HepG2 (cell line): ENCODE results near the gene MAN2A2. TPM values are rescaled to one million over a fixed set of nuclear protein-coding genes. Genes with fewer than 3 reads are reported as not detected.
A peak's percentile ranks its signal among the peaks of the same experiment; 100 is the strongest.

ENCODE experiments used
- FOXA3 ChIP-seq: IDR thresholded peaks from 2 replicates; pipeline ENCODE4 v1.6.1; 2016; ENCODE audit warnings: missing genetic modification reagents, missing compliant biosample characterization
- KMT2B ChIP-seq: IDR thresholded peaks from 2 replicates; pipeline ENCODE4 v1.6.1; 2016; ENCODE audit warnings: missing genetic modification reagents, missing compliant biosample characterization
- NPAS2 ChIP-seq: sonication (generic); formaldehyde crosslinking; IDR thresholded peaks from 2 replicates; pipeline ENCODE4 v1.8.0; 2022; ENCODE audit warnings: mild to moderate bottlenecking, missing genetic modification reagents, borderline replicate concordance
- RFX3 ChIP-seq: IDR thresholded peaks from 2 replicates; pipeline ENCODE4 v1.6.1; 2016; ENCODE audit warnings: missing biosample characterization, missing genetic modification reagents
- RXRA ChIP-seq: sonication (generic); formaldehyde crosslinking; IDR thresholded peaks from 2 replicates; pipeline ENCODE4 v1.5.1; 2020; ENCODE audit warnings: missing genetic modification reagents
- SIN3B ChIP-seq: fragments of 150-350 bp; IDR thresholded peaks from 2 replicates; pipeline ENCODE4 v1.6.1; 2014; ENCODE audit warnings: low read length
- STAT5B ChIP-seq: sonication (generic); formaldehyde crosslinking; IDR thresholded peaks from 2 replicates; pipeline ENCODE4 v1.4.0; 2020; ENCODE audit warnings: missing genetic modification reagents
- ZNF224 ChIP-seq: sonication (generic); formaldehyde crosslinking; IDR thresholded peaks from 2 replicates; pipeline ENCODE4 v1.5.0; 2020; ENCODE audit warnings: mild to moderate bottlenecking, missing genetic modification reagents
- ZNF33B ChIP-seq: sonication (generic); formaldehyde crosslinking; IDR thresholded peaks from 2 replicates; pipeline ENCODE4 v1.5.1; 2020; ENCODE audit warnings: mild to moderate bottlenecking, missing genetic modification reagents
- ZNF350 ChIP-seq: sonication (generic); formaldehyde crosslinking; IDR thresholded peaks from 2 replicates; pipeline ENCODE4 v1.4.0; 2020; ENCODE audit warnings: mild to moderate bottlenecking, low read depth, missing genetic modification reagents, borderline replicate concordance
- ZNF354B ChIP-seq: sonication (generic); formaldehyde crosslinking; IDR thresholded peaks from 2 replicates; pipeline ENCODE4 v1.8.0; 2022; ENCODE audit warnings: mild to moderate bottlenecking, missing genetic modification reagents
- ZNF547 ChIP-seq: sonication (generic); formaldehyde crosslinking; IDR thresholded peaks from 2 replicates; pipeline ENCODE4 v1.5.1; 2020; ENCODE audit warnings: mild to moderate bottlenecking, missing genetic modification reagents
- ZNF776 ChIP-seq: sonication (generic); formaldehyde crosslinking; IDR thresholded peaks from 2 replicates; pipeline ENCODE4 v1.4.0; 2020; ENCODE audit warnings: mild to moderate bottlenecking, missing genetic modification reagents
- ZNF891 ChIP-seq: sonication (generic); formaldehyde crosslinking; IDR thresholded peaks from 2 replicates; pipeline ENCODE4 v1.5.0; 2020; ENCODE audit warnings: mild to moderate bottlenecking, missing genetic modification reagents
- polyA plus RNA-seq, 8 experiments: library from polyadenylated mRNA; depleted of rRNA in 3 of 8; stranded (reverse) in 7 of 8; unstranded in 1 of 8; fragments of >200 nt; fragmentation: Illumina TruSeq in 4 of 8; extraction: Trizol in 4 of 8; gene quantifications; 2 replicates each; pipeline versions ENCODE4 v1.2.1 to v1.2.3, GENCODE V29; 2011 to 2016; ENCODE audit warnings: low read depth in 4 of 8, missing spikeins in 1 of 8, mixed read lengths in 1 of 8; ENCODE audit not compliant: insufficient read depth in 1 of 8
- total RNA-seq, 5 experiments: library from RNA; depleted of rRNA; stranded (reverse); fragments of >200 nt; fragmentation: Illumina TruSeq; extraction: Trizol; gene quantifications; 2 replicates each; pipeline ENCODE4 v1.2.3, GENCODE V29; 2016; ENCODE audit warnings: low read depth in 1 of 5
- TF ChIP-seq, protein P1 (sequence below): sonication (generic); formaldehyde crosslinking; IDR thresholded peaks from 2 replicates; pipeline ENCODE4 v1.4.0; 2020; ENCODE audit warnings: mild to moderate bottlenecking, missing genetic modification reagents
- TF ChIP-seq, protein P2 (sequence below): sonication (generic); formaldehyde crosslinking; IDR thresholded peaks from 2 replicates; pipeline ENCODE4; 2020; ENCODE audit warnings: missing genetic modification reagents, mild to moderate bottlenecking, borderline replicate concordance
- TF ChIP-seq, protein P3 (sequence below): sonication (generic); formaldehyde crosslinking; IDR thresholded peaks from 2 replicates; pipeline ENCODE4 v1.4.0; 2020; ENCODE audit warnings: mild to moderate bottlenecking, missing genetic modification reagents
- TF ChIP-seq, protein P4 (sequence below): sonication (generic); formaldehyde crosslinking; IDR thresholded peaks from 2 replicates; pipeline ENCODE4 v1.4.0; 2020; ENCODE audit warnings: missing genetic modification reagents, borderline replicate concordance

MAN2A2 gene
- total and polyA plus RNA-seq, 2 of the 13 experiments (the other 11 are each of a cell fraction or from before 2014, with no cell fraction given) = 17.5 to 51.5 TPM

DNA sequence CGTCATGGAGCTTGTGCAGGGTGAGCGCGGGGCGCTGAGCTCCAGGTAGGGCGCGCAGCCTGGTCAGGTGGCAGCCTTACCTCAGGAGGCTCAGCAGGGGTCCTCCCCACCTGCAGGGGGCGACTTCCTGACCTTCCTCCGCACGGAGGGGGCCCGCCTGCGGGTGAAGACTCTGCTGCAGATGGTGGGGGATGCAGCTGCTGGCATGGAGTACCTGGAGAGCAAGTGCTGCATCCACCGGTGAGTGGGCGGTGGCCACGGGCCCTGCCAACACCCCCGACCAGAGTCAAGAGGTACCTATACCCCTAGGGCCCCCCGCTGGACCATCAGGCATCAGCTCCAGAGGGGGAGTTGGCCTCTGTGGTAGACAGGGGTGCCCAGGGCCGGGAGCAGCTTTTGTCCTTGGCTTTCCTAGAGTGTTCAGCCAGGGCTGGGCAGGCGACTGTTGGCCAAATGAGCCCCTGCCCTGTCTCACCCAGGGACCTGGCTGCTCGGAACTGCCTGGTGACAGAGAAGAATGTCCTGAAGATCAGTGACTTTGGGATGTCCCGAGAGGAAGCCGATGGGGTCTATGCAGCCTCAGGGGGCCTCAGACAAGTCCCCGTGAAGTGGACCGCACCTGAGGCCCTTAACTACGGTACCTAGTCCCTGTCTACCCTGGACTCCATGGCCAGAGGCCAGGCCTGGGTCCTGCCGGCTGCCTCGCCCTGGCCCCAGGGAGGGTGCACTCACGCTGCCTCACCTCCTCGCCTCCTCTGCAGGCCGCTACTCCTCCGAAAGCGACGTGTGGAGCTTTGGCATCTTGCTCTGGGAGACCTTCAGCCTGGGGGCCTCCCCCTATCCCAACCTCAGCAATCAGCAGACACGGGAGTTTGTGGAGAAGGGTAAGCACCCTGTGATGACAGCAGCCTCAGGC lies 9.7 kb upstream of the MAN2A2 start (continued):
- no peak; the same call in 1 of the 2 replicates for TF ChIP-seq KMT2B (CRISPR knock-in tag)
- TF ChIP-seq, protein P1, sequence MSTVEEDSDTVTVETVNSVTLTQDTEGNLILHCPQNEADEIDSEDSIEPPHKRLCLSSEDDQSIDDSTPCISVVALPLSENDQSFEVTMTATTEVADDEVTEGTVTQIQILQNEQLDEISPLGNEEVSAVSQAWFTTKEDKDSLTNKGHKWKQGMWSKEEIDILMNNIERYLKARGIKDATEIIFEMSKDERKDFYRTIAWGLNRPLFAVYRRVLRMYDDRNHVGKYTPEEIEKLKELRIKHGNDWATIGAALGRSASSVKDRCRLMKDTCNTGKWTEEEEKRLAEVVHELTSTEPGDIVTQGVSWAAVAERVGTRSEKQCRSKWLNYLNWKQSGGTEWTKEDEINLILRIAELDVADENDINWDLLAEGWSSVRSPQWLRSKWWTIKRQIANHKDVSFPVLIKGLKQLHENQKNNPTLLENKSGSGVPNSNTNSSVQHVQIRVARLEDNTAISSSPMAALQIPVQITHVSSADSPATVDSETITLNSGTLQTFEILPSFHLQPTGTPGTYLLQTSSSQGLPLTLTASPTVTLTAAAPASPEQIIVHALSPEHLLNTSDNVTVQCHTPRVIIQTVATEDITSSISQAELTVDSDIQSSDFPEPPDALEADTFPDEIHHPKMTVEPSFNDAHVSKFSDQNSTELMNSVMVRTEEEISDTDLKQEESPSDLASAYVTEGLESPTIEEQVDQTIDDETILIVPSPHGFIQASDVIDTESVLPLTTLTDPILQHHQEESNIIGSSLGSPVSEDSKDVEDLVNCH (CRISPR knock-in tag) = no peak
- TF ChIP-seq, protein P2, sequence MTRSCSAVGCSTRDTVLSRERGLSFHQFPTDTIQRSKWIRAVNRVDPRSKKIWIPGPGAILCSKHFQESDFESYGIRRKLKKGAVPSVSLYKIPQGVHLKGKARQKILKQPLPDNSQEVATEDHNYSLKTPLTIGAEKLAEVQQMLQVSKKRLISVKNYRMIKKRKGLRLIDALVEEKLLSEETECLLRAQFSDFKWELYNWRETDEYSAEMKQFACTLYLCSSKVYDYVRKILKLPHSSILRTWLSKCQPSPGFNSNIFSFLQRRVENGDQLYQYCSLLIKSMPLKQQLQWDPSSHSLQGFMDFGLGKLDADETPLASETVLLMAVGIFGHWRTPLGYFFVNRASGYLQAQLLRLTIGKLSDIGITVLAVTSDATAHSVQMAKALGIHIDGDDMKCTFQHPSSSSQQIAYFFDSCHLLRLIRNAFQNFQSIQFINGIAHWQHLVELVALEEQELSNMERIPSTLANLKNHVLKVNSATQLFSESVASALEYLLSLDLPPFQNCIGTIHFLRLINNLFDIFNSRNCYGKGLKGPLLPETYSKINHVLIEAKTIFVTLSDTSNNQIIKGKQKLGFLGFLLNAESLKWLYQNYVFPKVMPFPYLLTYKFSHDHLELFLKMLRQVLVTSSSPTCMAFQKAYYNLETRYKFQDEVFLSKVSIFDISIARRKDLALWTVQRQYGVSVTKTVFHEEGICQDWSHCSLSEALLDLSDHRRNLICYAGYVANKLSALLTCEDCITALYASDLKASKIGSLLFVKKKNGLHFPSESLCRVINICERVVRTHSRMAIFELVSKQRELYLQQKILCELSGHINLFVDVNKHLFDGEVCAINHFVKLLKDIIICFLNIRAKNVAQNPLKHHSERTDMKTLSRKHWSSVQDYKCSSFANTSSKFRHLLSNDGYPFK (CRISPR knock-in tag) = peak; percentile 62; the same call in 1 of the 2 replicates
- no peak; the same call in 1 of the 2 replicates for TF ChIP-seq ZNF891 (CRISPR knock-in tag)
- TF ChIP-seq SIN3B = no peak
- no peak for TF ChIP-seq ZNF547
- 0 out of 2 replicates have a peak, but pooled peaks have one; percentile 11 for TF ChIP-seq FOXA3 (CRISPR knock-in tag)
- no peak for TF ChIP-seq STAT5B (CRISPR knock-in tag)
- 0 out of 2 replicates have a peak, but pooled peaks have one; percentile 39 for TF ChIP-seq RXRA (CRISPR knock-in tag)
- TF ChIP-seq RFX3 (CRISPR knock-in tag) = no peak
- peak; percentile 71; the same call in 1 of the 2 replicates for TF ChIP-seq ZNF33B (CRISPR knock-in tag)
- no peak for TF ChIP-seq ZNF776 (CRISPR knock-in tag)
- no peak; the same call in 1 of the 2 replicates for TF ChIP-seq ZNF350 (CRISPR knock-in tag)
- TF ChIP-seq ZNF354B (CRISPR knock-in tag) = no peak
- TF ChIP-seq, protein P3, sequence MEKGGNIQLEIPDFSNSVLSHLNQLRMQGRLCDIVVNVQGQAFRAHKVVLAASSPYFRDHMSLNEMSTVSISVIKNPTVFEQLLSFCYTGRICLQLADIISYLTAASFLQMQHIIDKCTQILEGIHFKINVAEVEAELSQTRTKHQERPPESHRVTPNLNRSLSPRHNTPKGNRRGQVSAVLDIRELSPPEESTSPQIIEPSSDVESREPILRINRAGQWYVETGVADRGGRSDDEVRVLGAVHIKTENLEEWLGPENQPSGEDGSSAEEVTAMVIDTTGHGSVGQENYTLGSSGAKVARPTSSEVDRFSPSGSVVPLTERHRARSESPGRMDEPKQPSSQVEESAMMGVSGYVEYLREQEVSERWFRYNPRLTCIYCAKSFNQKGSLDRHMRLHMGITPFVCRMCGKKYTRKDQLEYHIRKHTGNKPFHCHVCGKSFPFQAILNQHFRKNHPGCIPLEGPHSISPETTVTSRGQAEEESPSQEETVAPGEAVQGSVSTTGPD = no peak
- TF ChIP-seq, protein P4, sequence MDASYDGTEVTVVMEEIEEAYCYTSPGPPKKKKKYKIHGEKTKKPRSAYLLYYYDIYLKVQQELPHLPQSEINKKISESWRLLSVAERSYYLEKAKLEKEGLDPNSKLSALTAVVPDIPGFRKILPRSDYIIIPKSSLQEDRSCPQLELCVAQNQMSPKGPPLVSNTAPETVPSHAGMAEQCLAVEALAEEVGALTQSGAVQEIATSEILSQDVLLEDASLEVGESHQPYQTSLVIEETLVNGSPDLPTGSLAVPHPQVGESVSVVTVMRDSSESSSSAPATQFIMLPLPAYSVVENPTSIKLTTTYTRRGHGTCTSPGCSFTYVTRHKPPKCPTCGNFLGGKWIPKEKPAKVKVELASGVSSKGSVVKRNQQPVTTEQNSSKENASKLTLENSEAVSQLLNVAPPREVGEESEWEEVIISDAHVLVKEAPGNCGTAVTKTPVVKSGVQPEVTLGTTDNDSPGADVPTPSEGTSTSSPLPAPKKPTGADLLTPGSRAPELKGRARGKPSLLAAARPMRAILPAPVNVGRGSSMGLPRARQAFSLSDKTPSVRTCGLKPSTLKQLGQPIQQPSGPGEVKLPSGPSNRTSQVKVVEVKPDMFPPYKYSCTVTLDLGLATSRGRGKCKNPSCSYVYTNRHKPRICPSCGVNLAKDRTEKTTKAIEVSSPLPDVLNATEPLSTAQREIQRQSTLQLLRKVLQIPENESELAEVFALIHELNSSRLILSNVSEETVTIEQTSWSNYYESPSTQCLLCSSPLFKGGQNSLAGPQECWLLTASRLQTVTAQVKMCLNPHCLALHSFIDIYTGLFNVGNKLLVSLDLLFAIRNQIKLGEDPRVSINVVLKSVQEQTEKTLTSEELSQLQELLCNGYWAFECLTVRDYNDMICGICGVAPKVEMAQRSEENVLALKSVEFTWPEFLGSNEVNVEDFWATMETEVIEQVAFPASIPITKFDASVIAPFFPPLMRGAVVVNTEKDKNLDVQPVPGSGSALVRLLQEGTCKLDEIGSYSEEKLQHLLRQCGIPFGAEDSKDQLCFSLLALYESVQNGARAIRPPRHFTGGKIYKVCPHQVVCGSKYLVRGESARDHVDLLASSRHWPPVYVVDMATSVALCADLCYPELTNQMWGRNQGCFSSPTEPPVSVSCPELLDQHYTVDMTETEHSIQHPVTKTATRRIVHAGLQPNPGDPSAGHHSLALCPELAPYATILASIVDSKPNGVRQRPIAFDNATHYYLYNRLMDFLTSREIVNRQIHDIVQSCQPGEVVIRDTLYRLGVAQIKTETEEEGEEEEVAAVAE (CRISPR knock-in tag) = no peak
- no peak for TF ChIP-seq ZNF224 (CRISPR knock-in tag)
- no peak for TF ChIP-seq NPAS2
